ENCODE measurements around the gene DBR1. TPM values are rescaled to one million over a fixed set of nuclear protein-coding genes. Genes with fewer than 3 reads are reported as not detected.

The DBR1 gene, protein sequence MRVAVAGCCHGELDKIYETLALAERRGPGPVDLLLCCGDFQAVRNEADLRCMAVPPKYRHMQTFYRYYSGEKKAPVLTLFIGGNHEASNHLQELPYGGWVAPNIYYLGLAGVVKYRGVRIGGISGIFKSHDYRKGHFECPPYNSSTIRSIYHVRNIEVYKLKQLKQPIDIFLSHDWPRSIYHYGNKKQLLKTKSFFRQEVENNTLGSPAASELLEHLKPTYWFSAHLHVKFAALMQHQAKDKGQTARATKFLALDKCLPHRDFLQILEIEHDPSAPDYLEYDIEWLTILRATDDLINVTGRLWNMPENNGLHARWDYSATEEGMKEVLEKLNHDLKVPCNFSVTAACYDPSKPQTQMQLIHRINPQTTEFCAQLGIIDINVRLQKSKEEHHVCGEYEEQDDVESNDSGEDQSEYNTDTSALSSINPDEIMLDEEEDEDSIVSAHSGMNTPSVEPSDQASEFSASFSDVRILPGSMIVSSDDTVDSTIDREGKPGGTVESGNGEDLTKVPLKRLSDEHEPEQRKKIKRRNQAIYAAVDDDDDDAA
- total RNA-seq: 10 to 100 TPM; 10.8 to 19.7 (median 12.9) TPM

DNA sequence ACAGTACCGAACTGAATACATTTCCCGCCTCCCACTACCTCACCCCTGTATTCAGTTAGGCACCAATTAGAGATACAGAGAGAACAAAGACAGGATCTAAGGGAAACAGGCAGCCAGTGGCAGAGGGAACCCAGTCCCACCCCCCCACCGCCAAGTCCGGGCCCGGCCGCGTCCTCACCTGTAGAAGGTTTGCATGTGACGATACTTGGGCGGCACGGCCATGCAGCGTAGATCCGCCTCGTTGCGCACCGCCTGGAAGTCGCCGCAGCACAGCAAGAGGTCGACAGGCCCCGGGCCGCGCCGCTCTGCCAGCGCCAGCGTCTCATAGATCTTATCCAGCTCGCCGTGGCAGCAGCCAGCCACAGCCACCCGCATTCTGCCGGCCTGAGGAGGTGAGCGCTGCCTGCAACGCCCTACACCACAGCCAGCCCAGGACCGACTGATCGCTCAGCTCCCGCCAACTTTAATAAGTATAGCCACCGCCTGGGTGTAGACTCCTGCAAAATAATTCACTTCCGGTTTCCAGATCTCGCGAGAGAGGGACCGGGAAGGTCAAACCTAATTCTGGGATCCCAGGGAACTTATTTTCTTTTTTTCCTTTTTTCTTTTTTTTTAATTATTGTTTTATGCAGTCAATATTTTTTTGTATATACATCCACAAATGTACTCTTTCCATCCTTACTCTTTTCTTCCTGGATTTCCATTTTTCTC lies at the start of gene DBR1:
Gene DBR1 (minus strand): TSS at position 501 of the 711 bp plus-strand sequence. CDS start 126 bp downstream, at position 375.
- H3K27ac ChIP-seq: peak within 1 kb of the TSS; percentile 4 to 49
- peaks cover 3 to 10% of the 10 kb centered on the region in 2 donors for H3K4me1 ChIP-seq (replicated peaks in 1 of 2)
- WGBS, 10 experiments: 0 to 3% (median 0%) methylated on average over 6 to 20 of the region's 38 CpGs; no CpG with 5 or more reads in 1 of the 10 experiments
- ATAC-seq (replicated peaks in 6 of 8): peak; percentile 96 to 98 (median 97)
- peak within 1 kb of the TSS; percentile 58 to 85 (median 77) for H3K4me3 ChIP-seq
- in situ Hi-C loops (cut with MboI; ENCODE audit: low pct_unique_long_range_greater_than_20kb in 2 of 9, low sequenced_read_pairs in 9 of 9, unreplicated experiment in 9 of 9): no loop called here

DNA sequence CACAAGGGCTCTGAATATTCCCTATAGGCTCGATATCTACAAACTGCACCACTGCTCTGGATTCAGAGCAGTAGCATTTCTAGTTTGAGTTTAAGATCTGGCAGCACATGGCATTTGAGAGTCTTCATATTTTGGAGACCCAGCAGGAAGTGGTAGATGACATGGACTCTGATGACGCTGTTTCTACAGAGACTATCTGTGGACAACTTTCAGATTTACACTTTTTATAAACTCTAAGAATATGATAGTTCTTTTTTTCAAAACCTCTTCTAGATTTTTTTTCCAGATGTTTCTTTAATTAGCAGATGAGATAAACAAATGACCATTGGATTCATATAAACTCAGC lies 48.2 kb upstream of the DBR1 start:
- in situ Hi-C loops (cut with MboI; ENCODE audit: low pct_unique_long_range_greater_than_20kb in 2 of 9, low sequenced_read_pairs in 9 of 9, unreplicated experiment in 9 of 9): no loop called here
- Histone ChIP-seq H3K27ac (no peak overlapping the region), H3K4me1 (replicated peaks in 1 of 2) (no peaks in the 10 kb centered on the region), H3K4me3 (no peak overlapping the region)
- 93 to 100% (median 100%) methylated on average over 1 to 2 of the region's 2 CpGs; no CpG with 5 or more reads in 1 of the 10 experiments for WGBS, 10 experiments
- no peak for ATAC-seq (replicated peaks in 6 of 8)

DNA sequence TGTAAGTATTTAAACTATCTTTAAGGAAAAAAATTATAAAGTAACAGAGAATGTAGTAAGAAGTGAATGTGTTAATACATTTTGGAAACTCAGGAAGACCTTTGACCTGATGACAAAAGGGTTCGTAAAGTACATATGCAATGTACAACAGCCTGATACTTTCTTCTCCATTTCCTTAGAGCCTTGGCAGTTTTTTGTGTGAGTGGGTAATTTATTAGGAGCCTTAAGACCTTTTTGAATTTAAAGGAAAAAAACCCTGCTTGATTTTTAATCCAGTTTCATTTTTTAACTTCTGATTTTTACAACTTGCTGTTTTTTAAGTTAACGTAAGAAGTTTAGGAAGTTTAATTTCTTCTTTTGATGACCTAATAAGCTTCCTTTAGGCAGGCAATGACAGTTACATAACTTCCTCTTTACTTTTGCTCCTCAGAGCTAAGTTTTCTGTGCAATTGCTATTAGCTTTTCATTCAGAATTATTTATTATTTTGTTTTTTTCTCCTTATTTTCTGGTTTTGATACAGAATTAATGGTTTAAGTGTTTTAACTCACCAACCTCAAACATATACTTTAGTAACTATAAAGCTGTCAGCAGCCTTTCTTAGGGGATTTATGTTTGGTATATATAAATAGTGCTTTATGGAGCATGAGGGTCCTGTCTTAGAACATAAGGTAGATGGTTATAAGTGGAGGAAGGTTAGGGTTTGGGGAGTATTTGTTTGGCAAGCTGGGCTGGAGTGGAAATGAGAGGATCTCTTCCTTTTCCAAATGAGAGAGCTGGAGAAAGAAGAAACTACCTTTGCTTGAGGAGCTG lies 47.6 kb upstream of the DBR1 start:
- no peak for ATAC-seq (replicated peaks in 6 of 8)
- Histone ChIP-seq H3K27ac (no peak overlapping the region), H3K4me1 (replicated peaks in 1 of 2) (no peaks in the 10 kb centered on the region), H3K4me3 (no peak overlapping the region)
- WGBS, 10 experiments: 83 to 100% (median 90%) methylated on average over 1 to 2 of the region's 2 CpGs
- in situ Hi-C loops (cut with MboI; ENCODE audit: low pct_unique_long_range_greater_than_20kb in 2 of 9, low sequenced_read_pairs in 9 of 9, unreplicated experiment in 9 of 9): no loop called here

DNA sequence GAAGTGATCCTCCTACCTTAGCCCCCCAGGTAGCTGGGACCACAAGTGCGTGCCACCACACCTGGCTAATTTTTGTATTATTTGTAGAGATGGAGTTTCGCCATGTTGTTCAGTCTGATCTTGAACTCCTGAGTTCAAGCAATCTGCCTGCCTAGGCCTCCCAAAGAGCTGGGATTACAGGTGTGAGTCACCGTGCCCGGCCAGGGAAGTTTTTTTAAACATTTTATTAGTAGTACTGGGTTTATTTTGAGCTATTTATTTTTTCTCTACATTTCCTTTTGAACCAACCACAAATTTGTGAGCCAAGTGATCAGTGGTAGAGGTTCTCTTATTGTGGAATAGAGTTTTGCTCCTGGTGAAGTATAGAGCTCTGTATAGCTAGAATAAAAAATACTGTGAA lies 46.1 kb upstream of the DBR1 start:
- ATAC-seq (replicated peaks in 6 of 8): no peak
- 50 to 100% (median 100%) methylated on average over 2 to 4 of the region's 4 CpGs; no CpG with 5 or more reads in 3 of the 10 experiments for WGBS, 10 experiments
- no peaks in the 10 kb centered on the region for H3K4me1 ChIP-seq (replicated peaks in 1 of 2)
- H3K27ac ChIP-seq: no peak overlapping the region
- in situ Hi-C loops (cut with MboI; ENCODE audit: low pct_unique_long_range_greater_than_20kb in 2 of 9, low sequenced_read_pairs in 9 of 9, unreplicated experiment in 9 of 9): no loop called here
- no peak overlapping the region for H3K4me3 ChIP-seq

DNA sequence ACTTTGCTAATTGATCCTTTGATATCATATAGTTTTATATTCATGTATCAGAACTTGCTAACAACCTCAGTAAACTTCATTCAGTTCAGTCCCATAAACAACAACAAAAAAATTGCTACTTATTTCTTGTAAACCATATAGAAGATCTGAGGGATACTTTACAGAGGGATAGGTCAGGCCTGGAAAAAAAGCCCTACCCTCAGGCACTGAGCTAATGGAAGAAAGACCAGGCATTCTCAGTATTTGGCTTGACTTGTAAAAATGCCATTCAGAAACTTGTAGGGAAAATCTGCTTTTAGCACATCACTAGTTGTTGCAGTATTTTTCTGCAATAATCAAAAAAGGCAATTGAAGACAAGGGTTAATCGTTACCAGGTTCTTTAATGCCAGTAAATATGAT lies 45.5 kb upstream of the DBR1 start:
- no peak overlapping the region for H3K27ac ChIP-seq
- H3K4me1 ChIP-seq (replicated peaks in 1 of 2): no peaks in the 10 kb centered on the region
- ATAC-seq (replicated peaks in 6 of 8): no peak
- WGBS, 10 experiments: 83 to 100% (median 100%) methylated on average over 1 of the region's 1 CpG; no CpG with 5 or more reads in 2 of the 10 experiments
- H3K4me3 ChIP-seq: no peak overlapping the region
- in situ Hi-C loops (cut with MboI; ENCODE audit: low pct_unique_long_range_greater_than_20kb in 2 of 9, low sequenced_read_pairs in 9 of 9, unreplicated experiment in 9 of 9): no loop called here

DNA sequence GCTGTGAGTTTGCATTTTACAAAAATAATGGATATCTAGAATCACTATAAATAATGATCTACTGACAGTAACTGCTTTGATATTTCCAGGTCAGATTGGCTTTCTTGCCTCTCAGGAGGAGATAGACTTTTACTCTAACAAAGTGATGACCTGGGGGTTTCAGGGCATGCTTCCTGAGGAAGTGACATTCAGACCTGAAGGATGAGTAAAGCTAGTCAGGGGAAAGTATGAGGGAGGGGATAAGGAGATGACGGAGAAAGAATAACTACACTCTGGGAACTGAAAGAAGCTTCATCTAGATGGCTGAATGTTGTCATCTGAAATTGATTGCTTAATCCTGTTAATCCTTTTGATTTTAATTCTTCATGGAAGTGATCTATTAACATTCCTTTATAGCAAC lies 44.5 kb upstream of the DBR1 start:
- ATAC-seq (replicated peaks in 6 of 8): no peak
- Histone ChIP-seq H3K27ac (no peak overlapping the region), H3K4me1 (replicated peaks in 1 of 2) (no peaks in the 10 kb centered on the region), H3K4me3 (no peak overlapping the region)
- in situ Hi-C loops (cut with MboI; ENCODE audit: low pct_unique_long_range_greater_than_20kb in 2 of 9, low sequenced_read_pairs in 9 of 9, unreplicated experiment in 9 of 9): no loop called here
- WGBS, 10 experiments: 58 to 100% (median 100%) methylated on average over 1 of the region's 1 CpG; no CpG with 5 or more reads in 4 of the 10 experiments

DNA sequence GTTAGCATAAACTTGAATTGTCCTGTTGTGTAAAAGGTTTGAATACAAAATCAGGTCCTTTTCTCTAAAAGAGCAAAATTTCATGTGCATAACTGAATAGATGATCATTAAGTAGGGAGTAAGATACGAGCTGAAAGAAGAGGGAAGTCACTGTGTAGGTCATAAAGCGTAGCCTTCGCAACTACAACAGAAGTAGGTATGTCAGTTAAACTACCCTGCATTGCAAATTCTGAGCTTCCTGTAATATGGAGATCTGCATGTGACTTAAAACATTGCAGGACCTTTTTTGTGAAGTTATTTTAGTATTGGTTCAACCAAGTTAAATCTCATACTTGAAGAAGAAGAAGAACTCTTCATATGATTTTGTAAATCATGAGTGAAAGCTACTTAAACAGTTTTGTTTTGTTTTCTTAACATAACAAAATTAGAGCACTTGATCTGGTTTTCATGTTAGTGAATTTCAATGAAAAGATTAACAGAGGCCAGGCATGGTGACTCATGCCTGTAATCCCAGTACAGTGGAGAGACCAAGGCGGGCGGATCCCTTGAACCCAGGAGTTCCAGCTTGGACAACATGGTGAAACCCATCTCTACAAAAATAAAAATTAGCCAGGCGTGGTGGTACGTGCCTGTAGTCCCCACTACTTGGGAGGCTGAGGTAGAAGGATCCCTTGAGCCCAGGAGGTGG lies 38.8 kb upstream of the DBR1 start:
- in situ Hi-C loops (cut with MboI; ENCODE audit: low pct_unique_long_range_greater_than_20kb in 2 of 9, low sequenced_read_pairs in 9 of 9, unreplicated experiment in 9 of 9): no loop called here
- peak in 2 of 8 experiments; percentile 95 to 98 for ATAC-seq (replicated peaks in 6 of 8)
- peaks cover 0 to 6% of the 10 kb centered on the region in 2 donors for H3K4me1 ChIP-seq (replicated peaks in 1 of 2)
- H3K4me3 ChIP-seq: no peak overlapping the region
- 43 to 100% (median 82%) methylated on average over 2 to 6 of the region's 7 CpGs for WGBS, 10 experiments
- no peak overlapping the region for H3K27ac ChIP-seq

DNA sequence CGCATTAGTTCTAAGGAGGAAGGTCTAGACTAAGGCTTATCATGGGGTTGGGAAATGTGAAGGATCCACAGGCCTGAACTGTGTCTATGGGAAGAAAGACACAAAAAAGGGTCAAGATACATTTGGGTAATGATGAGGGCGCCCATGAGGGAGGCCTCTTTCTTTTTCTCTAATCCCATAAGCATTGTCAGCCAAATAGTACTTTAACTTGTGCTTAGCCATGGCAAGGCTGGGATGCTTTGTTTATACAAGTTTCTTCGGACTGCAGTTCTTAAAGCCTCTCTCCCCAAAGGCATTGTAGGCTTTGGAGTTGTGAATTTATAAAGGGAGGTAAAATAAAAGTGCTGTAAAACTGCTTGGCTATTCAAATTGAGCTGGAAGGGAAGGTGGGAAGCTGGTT lies 35.8 kb upstream of the DBR1 start:
- WGBS, 10 experiments: 43 to 100% (median 96%) methylated on average over 1 to 3 of the region's 3 CpGs; no CpG with 5 or more reads in 2 of the 10 experiments
- peaks cover 0 to 6% of the 10 kb centered on the region in 2 donors for H3K4me1 ChIP-seq (replicated peaks in 1 of 2)
- H3K4me3 ChIP-seq: no peak overlapping the region
- in situ Hi-C loops (cut with MboI; ENCODE audit: low pct_unique_long_range_greater_than_20kb in 2 of 9, low sequenced_read_pairs in 9 of 9, unreplicated experiment in 9 of 9): no loop called here
- no peak for ATAC-seq (replicated peaks in 6 of 8)
- H3K27ac ChIP-seq: no peak overlapping the region

DNA sequence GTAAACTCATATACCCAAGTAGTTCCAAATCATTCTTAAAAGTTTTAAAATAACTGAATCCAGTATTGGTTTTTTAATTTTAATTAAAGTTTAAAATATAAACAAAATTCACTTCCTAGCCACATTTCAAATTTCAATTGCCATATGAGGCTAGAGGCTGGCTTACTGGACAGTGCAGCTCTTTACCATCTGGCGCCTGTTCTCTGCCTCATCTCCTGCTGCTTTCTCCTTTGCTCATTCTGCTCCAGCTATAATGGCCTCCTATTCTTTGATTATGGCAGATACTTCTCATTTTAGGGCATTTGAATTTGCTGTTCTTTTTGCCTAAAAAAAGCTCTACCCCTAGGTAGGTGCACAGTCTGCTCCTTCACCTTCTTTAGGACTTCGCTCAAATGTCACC lies 31.5 kb upstream of the DBR1 start:
- ATAC-seq (replicated peaks in 6 of 8): no peak
- no peak overlapping the region for H3K27ac ChIP-seq
- in situ Hi-C loops (cut with MboI; ENCODE audit: low pct_unique_long_range_greater_than_20kb in 2 of 9, low sequenced_read_pairs in 9 of 9, unreplicated experiment in 9 of 9): no loop called here
- peaks cover 0 to 6% of the 10 kb centered on the region in 2 donors for H3K4me1 ChIP-seq (replicated peaks in 1 of 2)
- 81 to 100% (median 100%) methylated on average over 1 to 2 of the region's 2 CpGs; no CpG with 5 or more reads in 2 of the 10 experiments for WGBS, 10 experiments
- no peak overlapping the region for H3K4me3 ChIP-seq

DNA sequence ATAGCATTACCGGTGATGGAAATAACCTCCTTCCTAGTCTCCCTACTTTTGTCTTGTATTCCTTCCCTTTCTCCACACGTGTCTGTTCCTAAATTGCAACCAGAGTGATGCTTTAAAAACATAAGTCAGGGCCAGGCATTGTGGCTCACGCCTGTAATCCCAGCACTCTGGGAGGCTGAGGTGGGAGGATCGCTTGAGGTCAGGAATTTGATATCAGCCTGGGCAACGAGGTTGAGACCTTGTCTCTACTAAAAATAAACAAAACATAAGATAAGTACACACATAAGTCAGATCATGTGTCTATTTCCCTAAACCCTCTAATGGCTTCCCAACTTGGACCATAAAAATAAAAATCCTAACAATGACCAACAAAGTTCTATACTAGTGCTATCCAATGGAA lies 30.8 kb upstream of the DBR1 start:
- 71 to 100% (median 93%) methylated on average over 1 to 4 of the region's 5 CpGs; no CpG with 5 or more reads in 1 of the 10 experiments for WGBS, 10 experiments
- Histone ChIP-seq H3K4me3 (no peak overlapping the region), H3K4me1 (replicated peaks in 1 of 2) (peaks cover 0 to 3% of the 10 kb centered on the region in 2 donors), H3K27ac (no peak overlapping the region)
- ATAC-seq (replicated peaks in 6 of 8): no peak
- in situ Hi-C loops (cut with MboI; ENCODE audit: low pct_unique_long_range_greater_than_20kb in 2 of 9, low sequenced_read_pairs in 9 of 9, unreplicated experiment in 9 of 9): no loop called here

DNA sequence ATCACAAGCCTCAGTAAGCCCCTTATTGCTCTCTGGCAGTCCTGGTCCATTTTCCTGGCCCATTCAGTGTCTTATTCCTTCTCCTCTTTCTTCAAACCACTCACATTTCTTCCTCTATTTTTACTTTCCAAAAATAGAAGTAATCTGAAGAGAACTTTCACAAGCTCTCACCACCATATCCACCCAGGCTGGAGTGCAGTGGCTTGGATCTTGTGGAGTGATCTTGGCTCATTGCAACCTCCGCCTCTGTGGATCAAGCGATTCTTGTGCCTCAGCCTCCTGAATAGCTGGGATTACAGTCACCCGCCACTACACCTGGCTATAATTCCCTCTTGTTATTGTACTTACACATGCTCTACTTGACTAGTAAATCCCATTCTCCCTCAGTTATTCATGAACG lies 29.2 kb upstream of the DBR1 start:
- ATAC-seq (replicated peaks in 6 of 8): no peak
- no peak overlapping the region for H3K4me3 ChIP-seq
- in situ Hi-C loops (cut with MboI; ENCODE audit: low pct_unique_long_range_greater_than_20kb in 2 of 9, low sequenced_read_pairs in 9 of 9, unreplicated experiment in 9 of 9): no loop called here
- H3K27ac ChIP-seq: no peak overlapping the region
- 11 to 100% (median 90%) methylated on average over 1 to 4 of the region's 4 CpGs for WGBS, 10 experiments
- H3K4me1 ChIP-seq (replicated peaks in 1 of 2): no peaks in the 10 kb centered on the region

DNA sequence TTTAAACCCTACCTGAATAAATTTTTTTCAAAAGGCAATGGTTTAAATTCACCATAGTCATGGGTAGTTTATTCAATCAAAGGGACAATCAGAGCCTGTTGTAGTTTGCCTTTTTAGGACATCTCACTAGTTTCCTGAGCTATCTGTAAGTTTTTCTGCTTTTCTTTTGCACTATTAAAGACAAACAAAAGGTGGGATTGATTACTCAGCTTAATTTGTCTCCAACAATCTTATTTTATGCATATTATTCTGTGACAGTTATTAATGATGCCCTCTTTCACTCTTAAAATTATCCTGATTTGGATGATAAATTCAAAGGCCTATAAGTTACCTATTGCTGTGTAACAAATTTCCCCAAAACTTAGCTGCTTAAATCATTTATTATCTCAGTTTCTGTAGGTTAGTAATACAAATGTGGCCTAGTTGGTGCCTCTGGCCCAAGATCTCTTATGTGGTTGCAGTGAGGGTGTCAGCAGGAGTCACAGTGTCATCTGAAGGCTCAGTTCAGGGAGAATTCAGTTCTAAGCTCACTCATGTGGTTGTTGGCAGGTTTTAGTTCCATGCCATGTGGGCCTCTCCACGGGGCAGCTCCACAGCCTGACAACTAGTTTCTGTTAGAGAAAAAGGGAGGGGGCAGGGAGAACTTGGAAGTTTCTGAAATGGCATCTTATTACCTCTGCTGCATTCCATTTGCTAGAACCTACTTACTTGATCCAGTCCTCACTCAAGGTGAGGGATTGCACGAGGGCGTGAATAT lies 28.4 kb upstream of the DBR1 start:
- WGBS, 10 experiments: 47 to 100% (median 88%) methylated on average over 2 to 3 of the region's 3 CpGs; no CpG with 5 or more reads in 2 of the 10 experiments

More for the DNA sequence above, 28.4 kb upstream of the DBR1 start:
- no peak for ATAC-seq (replicated peaks in 6 of 8)
- no peaks in the 10 kb centered on the region for H3K4me1 ChIP-seq (replicated peaks in 1 of 2)
- no peak overlapping the region for H3K27ac ChIP-seq
- no peak overlapping the region for H3K4me3 ChIP-seq
- in situ Hi-C loops (cut with MboI; ENCODE audit: low pct_unique_long_range_greater_than_20kb in 2 of 9, low sequenced_read_pairs in 9 of 9, unreplicated experiment in 9 of 9): no loop called here
